ENCODE data around the gene GPR39. TPM values are rescaled to one million over a fixed set of nuclear protein-coding genes. Genes with fewer than 3 reads are reported as not detected.

The GPR39 gene
- total RNA-seq, 6 donors from 2014 or later: 10.1 to 45.9 (median 24.0) TPM

GRCh38 chr2:132446444-132446843 lies 29.8 kb downstream of the GPR39 start:
- no peaks in the 10 kb centered on the region for H3K27me3 ChIP-seq
- DNase-seq: no peak
- H3K36me3 ChIP-seq: no peaks in the 10 kb centered on the region
- H3K4me3 ChIP-seq: no peak overlapping the region
- no peak for TF ChIP-seq POLR2AphosphoS5 (IDR thresholded peaks at IDR 0.05)
- TF ChIP-seq EP300 (IDR thresholded peaks at IDR 0.05): no peak
- TF ChIP-seq, protein P1, sequence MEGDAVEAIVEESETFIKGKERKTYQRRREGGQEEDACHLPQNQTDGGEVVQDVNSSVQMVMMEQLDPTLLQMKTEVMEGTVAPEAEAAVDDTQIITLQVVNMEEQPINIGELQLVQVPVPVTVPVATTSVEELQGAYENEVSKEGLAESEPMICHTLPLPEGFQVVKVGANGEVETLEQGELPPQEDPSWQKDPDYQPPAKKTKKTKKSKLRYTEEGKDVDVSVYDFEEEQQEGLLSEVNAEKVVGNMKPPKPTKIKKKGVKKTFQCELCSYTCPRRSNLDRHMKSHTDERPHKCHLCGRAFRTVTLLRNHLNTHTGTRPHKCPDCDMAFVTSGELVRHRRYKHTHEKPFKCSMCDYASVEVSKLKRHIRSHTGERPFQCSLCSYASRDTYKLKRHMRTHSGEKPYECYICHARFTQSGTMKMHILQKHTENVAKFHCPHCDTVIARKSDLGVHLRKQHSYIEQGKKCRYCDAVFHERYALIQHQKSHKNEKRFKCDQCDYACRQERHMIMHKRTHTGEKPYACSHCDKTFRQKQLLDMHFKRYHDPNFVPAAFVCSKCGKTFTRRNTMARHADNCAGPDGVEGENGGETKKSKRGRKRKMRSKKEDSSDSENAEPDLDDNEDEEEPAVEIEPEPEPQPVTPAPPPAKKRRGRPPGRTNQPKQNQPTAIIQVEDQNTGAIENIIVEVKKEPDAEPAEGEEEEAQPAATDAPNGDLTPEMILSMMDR (IDR thresholded peaks at IDR 0.05): no peak
- no peak overlapping the region for H3K27ac ChIP-seq
- H3K4me1 ChIP-seq: no peaks in the 10 kb centered on the region
- 64 to 87% methylated on average over 2 of the region's 2 CpGs for WGBS, 2 donors
- ATAC-seq (ENCODE audit: low FRiP score in 2 of 2): no peak
- no peaks in the 10 kb centered on the region for H3K9me3 ChIP-seq

- H3K36me3 ChIP-seq: no peaks in the 10 kb centered on the region
- no peak overlapping the region for H3K4me3 ChIP-seq
- ATAC-seq (ENCODE audit: low FRiP score in 2 of 2): no peak
- H3K9me3 ChIP-seq: no peaks in the 10 kb centered on the region
- 17 to 29% methylated on average over 6 of the region's 6 CpGs for WGBS, 2 donors
- no peak overlapping the region for H3K27ac ChIP-seq
- H3K27me3 ChIP-seq: no peaks in the 10 kb centered on the region
- TF ChIP-seq POLR2AphosphoS5 (IDR thresholded peaks at IDR 0.05) (no peak), EP300 (IDR thresholded peaks at IDR 0.05) (no peak)
- TF ChIP-seq, protein P1 (IDR thresholded peaks at IDR 0.05): no peak
- no peaks in the 10 kb centered on the region for H3K4me1 ChIP-seq
- DNase-seq: no peak
Measured at GRCh38 chr2:132448331-132448730, 31.7 kb downstream of the GPR39 start.

DNA sequence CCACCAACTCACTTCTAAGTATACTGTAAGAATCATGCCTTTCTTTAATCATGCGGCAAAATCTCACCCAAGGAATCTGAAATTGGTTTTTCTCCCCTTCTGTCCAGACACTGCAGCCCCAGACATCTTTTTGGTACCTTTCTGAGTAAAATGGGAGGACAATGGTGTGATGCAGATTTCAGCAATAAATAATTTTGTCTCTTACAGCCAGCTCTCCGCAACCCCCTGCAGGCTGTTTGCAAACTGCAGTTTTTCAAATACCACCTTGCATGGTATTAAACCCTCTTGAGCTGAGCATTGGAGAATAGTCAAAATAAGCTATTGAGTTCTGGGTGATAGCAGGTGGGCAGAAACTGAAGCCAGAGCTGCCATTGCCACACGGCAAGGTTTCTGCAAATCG lies 32.2 kb downstream of the GPR39 start:
- WGBS, 2 donors: 77 to 80% methylated on average over 4 of the region's 4 CpGs
- no peak overlapping the region for H3K4me3 ChIP-seq
- no peak overlapping the region for H3K27ac ChIP-seq
- no peaks in the 10 kb centered on the region for H3K27me3 ChIP-seq
- no peak for TF ChIP-seq POLR2A (IDR thresholded peaks at IDR 0.05)
- TF ChIP-seq, protein P1 (IDR thresholded peaks at IDR 0.05): peak in 3 of 6 experiments; percentile 16 to 41 (median 26)
- no peak for TF ChIP-seq POLR2AphosphoS5 (IDR thresholded peaks at IDR 0.05)
- H3K36me3 ChIP-seq: no peaks in the 10 kb centered on the region
- no peaks in the 10 kb centered on the region for H3K4me1 ChIP-seq
- ATAC-seq (ENCODE audit: low FRiP score in 2 of 2) (peak in 1 of 2 donors; percentile 67), DNase-seq (no peak)
- no peaks in the 10 kb centered on the region for H3K9me3 ChIP-seq

GRCh38 chr2:132449868-132450267 lies 33.3 kb downstream of the GPR39 start:
- ATAC-seq (ENCODE audit: low FRiP score in 2 of 2) (no peak), DNase-seq (no peak)
- TF ChIP-seq, protein P1 (IDR thresholded peaks at IDR 0.05): no peak
- TF ChIP-seq EP300 (IDR thresholded peaks at IDR 0.05) (no peak), POLR2A (IDR thresholded peaks at IDR 0.05) (no peak), POLR2AphosphoS5 (IDR thresholded peaks at IDR 0.05) (no peak)
- no peaks in the 10 kb centered on the region for H3K36me3 ChIP-seq
- H3K4me3 ChIP-seq: no peak overlapping the region
- no peaks in the 10 kb centered on the region for H3K27me3 ChIP-seq
- no peak overlapping the region for H3K27ac ChIP-seq
- 80 to 100% methylated on average over 1 of the region's 1 CpG for WGBS, 2 donors
- no peaks in the 10 kb centered on the region for H3K4me1 ChIP-seq
- H3K9me3 ChIP-seq: no peaks in the 10 kb centered on the region

GRCh38 chr2:132460781-132461180 lies 44.2 kb downstream of the GPR39 start:
- peaks cover 3 to 56% (median 45%) of the 10 kb centered on the region in 4 donors for H3K9me3 ChIP-seq
- H3K36me3 ChIP-seq: no peaks in the 10 kb centered on the region
- WGBS, 2 donors: 53 to 59% methylated on average over 4 of the region's 4 CpGs
- H3K27ac ChIP-seq: no peak overlapping the region
- no peak overlapping the region for H3K4me3 ChIP-seq
- H3K4me1 ChIP-seq: no peaks in the 10 kb centered on the region
- DNase-seq (no peak), ATAC-seq (ENCODE audit: low FRiP score in 2 of 2) (peak in 1 of 2 donors; percentile 40)
- no peaks in the 10 kb centered on the region for H3K27me3 ChIP-seq
- TF ChIP-seq, protein P1 (IDR thresholded peaks at IDR 0.05): no peak
- TF ChIP-seq EP300 (IDR thresholded peaks at IDR 0.05) (no peak), POLR2A (IDR thresholded peaks at IDR 0.05) (no peak), POLR2AphosphoS5 (IDR thresholded peaks at IDR 0.05) (no peak)

All from upper lobe of left lung (tissue), 6 donors.